H9 (cell line): ENCODE data around the gene UQCRC2. TPM values are rescaled to one million over a fixed set of nuclear protein-coding genes. Genes with fewer than 3 reads are reported as not detected.

ENCODE experiments used
- DNase-seq: peaks from one replicate; pipeline ENCODE4 v3.0.0-alpha.2; 2017
- H2AFZ ChIP-seq: one replicate; pipeline ENCODE4 v1.6.1; 2013; ENCODE audit warnings: mild to moderate bottlenecking, low read length, control low read depth, moderate library complexity
- H2AK5ac ChIP-seq: 2 replicates; pipeline ENCODE4 v1.6.1; 2013; ENCODE audit warnings: low read length, control low read depth, mixed read lengths; ENCODE audit not compliant: insufficient read length
- H2BK120ac ChIP-seq: one replicate; pipeline ENCODE4 v1.6.1; 2013; ENCODE audit warnings: low read depth, mild to moderate bottlenecking, low read length, control low read depth, inconsistent platforms; ENCODE audit not compliant: poor library complexity, severe bottlenecking
- H2BK12ac ChIP-seq: 2 replicates; pipeline ENCODE4 v1.6.1; 2013; ENCODE audit warnings: low read length, control low read depth, mixed read lengths, low read depth; ENCODE audit not compliant: insufficient read length
- H2BK15ac ChIP-seq: 2 replicates; pipeline ENCODE4 v1.6.1; 2013; ENCODE audit warnings: low read depth, low read length, control low read depth
- H2BK20ac ChIP-seq: one replicate; pipeline ENCODE4 v1.6.1; 2013; ENCODE audit warnings: low read depth, mild to moderate bottlenecking, low read length, control low read depth, inconsistent platforms; ENCODE audit not compliant: poor library complexity, severe bottlenecking
- H2BK5ac ChIP-seq: 2 replicates; pipeline ENCODE4 v1.6.1; 2013; ENCODE audit warnings: low read length, control low read depth, mixed read lengths; ENCODE audit not compliant: insufficient read length
- H3K14ac ChIP-seq: 2 replicates; pipeline ENCODE4 v1.6.1; 2013; ENCODE audit warnings: low read length, control low read depth; ENCODE audit not compliant: insufficient read depth
- H3K18ac ChIP-seq: 2 replicates; pipeline ENCODE4 v1.6.1; 2013; ENCODE audit warnings: low read depth, mild to moderate bottlenecking, mixed read lengths, low read length, control low read depth; ENCODE audit not compliant: insufficient read length
- H3K23ac ChIP-seq: 2 replicates; pipeline ENCODE4 v1.6.1; 2013; ENCODE audit warnings: low read length, control low read depth, mixed read lengths, low read depth; ENCODE audit not compliant: insufficient read length
- H3K23me2 ChIP-seq: 2 replicates; pipeline ENCODE4 v1.6.1; 2013; ENCODE audit warnings: low read depth, mild to moderate bottlenecking, mixed read lengths, low read length, control low read depth; ENCODE audit not compliant: insufficient read length, poor library complexity, severe bottlenecking
- H3K27ac ChIP-seq: 2 replicates; pipeline ENCODE4 v1.5.1; 2013; ENCODE audit warnings: low read length, control low read depth, mixed read lengths, low read depth; ENCODE audit not compliant: insufficient read length
- H3K27me3 ChIP-seq: 2 replicates; pipeline ENCODE4 v1.6.1; 2013; ENCODE audit warnings: low read length, control low read depth, inconsistent platforms; ENCODE audit not compliant: insufficient read depth
- H3K4ac ChIP-seq: 2 replicates; pipeline ENCODE4 v1.6.1; 2013; ENCODE audit warnings: low read depth, mild to moderate bottlenecking, control low read depth, inconsistent platforms, low read length, moderate library complexity
- H3K4me1 ChIP-seq: 2 replicates; pipeline ENCODE4 v1.6.1; 2013; ENCODE audit warnings: low read length, control low read depth, inconsistent platforms; ENCODE audit not compliant: insufficient read depth
- H3K4me2 ChIP-seq: 2 replicates; pipeline ENCODE4 v1.6.1; 2013; ENCODE audit warnings: low read length, control low read depth, mixed read lengths; ENCODE audit not compliant: insufficient read length, insufficient read depth
- H3K56ac ChIP-seq: 2 replicates; pipeline ENCODE4 v1.6.1; 2013; ENCODE audit warnings: low read depth, mild to moderate bottlenecking, mixed read lengths, low read length, control low read depth; ENCODE audit not compliant: insufficient read length
- H3K79me1 ChIP-seq: 2 replicates; pipeline ENCODE4 v1.6.1; 2013; ENCODE audit warnings: low read depth, mild to moderate bottlenecking, moderate library complexity, low read length, control low read depth, inconsistent platforms; ENCODE audit not compliant: insufficient read depth, poor library complexity, severe bottlenecking
- H3K79me2 ChIP-seq: 2 replicates; pipeline ENCODE4 v1.6.1; 2013; ENCODE audit warnings: low read length, control low read depth, inconsistent platforms; ENCODE audit not compliant: insufficient read depth
- H3K9ac ChIP-seq: 2 replicates; pipeline ENCODE4 v1.6.1; 2013; ENCODE audit warnings: low read length, control low read depth, mixed read lengths; ENCODE audit not compliant: insufficient read length; ENCODE audit errors: extremely low read depth
- H3K9me3 ChIP-seq: one replicate; pipeline ENCODE4 v1.6.1; 2013; ENCODE audit warnings: low read depth, low read length, inconsistent platforms; ENCODE audit not compliant: control insufficient read depth
- H3T11ph ChIP-seq: one replicate; pipeline ENCODE4 v1.6.1; 2013; ENCODE audit warnings: mild to moderate bottlenecking, low read length, control low read depth, inconsistent platforms
- H4K20me1 ChIP-seq: one replicate; pipeline ENCODE4 v1.6.1; 2013; ENCODE audit not compliant: control insufficient read depth, insufficient read length, insufficient read depth
- H4K5ac ChIP-seq: 2 replicates; pipeline ENCODE4 v1.6.1; 2013; ENCODE audit warnings: low read depth, mild to moderate bottlenecking, mixed read lengths, low read length, control low read depth; ENCODE audit not compliant: insufficient read length
- H4K8ac ChIP-seq: replicated peaks from 2 replicates; pipeline ENCODE4 v1.6.1; 2013; ENCODE audit warnings: low read length, control low read depth, mixed read lengths, low read depth; ENCODE audit not compliant: insufficient read length
- H4K91ac ChIP-seq: 2 replicates; pipeline ENCODE4 v1.6.1; 2013; ENCODE audit warnings: low read depth, mild to moderate bottlenecking, moderate library complexity, mixed read lengths, low read length, control low read depth; ENCODE audit not compliant: insufficient read length
- H3K27ac Mint-ChIP-seq, 3 experiments: 2 replicates in 2 of 3; 3 replicates in 1 of 3; pipeline ENCODE4 v1.8.0; 2020 to 2021; ENCODE audit warnings: mixed read lengths in 3 of 3, mild to moderate bottlenecking in 1 of 3, moderate library complexity in 1 of 3
- H3K27me3 Mint-ChIP-seq: 2 replicates; pipeline ENCODE4 v1.8.0; 2021; ENCODE audit warnings: low read depth, mild to moderate bottlenecking, moderate library complexity, mixed read lengths
- H3K36me3 Mint-ChIP-seq, 3 experiments: 2 replicates in 2 of 3; 3 replicates in 1 of 3; pipeline ENCODE4 v1.8.0; 2020 to 2021; ENCODE audit warnings: low read depth in 3 of 3, mixed read lengths in 3 of 3; ENCODE audit not compliant: insufficient read depth in 1 of 3
- H3K4me1 Mint-ChIP-seq, 2 experiments: 2 replicates each; pipeline ENCODE4 v1.8.0; 2020; ENCODE audit warnings: mixed read lengths in 2 of 2
- H3K4me3 Mint-ChIP-seq, 2 experiments: 2 replicates in 1 of 2; 3 replicates in 1 of 2; pipeline ENCODE4 v1.8.0; 2020 to 2021; ENCODE audit warnings: mild to moderate bottlenecking in 2 of 2, mixed read lengths in 2 of 2, moderate library complexity in 1 of 2
- H3K9me3 Mint-ChIP-seq, 2 experiments: 2 replicates in 1 of 2; 3 replicates in 1 of 2; pipeline ENCODE4 v1.8.0; 2020; ENCODE audit warnings: mild to moderate bottlenecking in 2 of 2, mixed read lengths in 2 of 2, moderate library complexity in 1 of 2
- CTCF ChIP-seq: fragments of 200-600 bp; sonication (generic); conservative IDR thresholded peaks from 3 replicates; pipeline ENCODE4 v1.8.0; 2021; ENCODE audit warnings: antibody characterized with exemption, mild to moderate bottlenecking
- WGBS: extraction: QIAGEN DNeasy Blood & Tissue Kit; methylation state at CpG from one replicate; pipeline ENCODE4 v1.1.7; 2013; ENCODE audit warnings: missing lambda C conversion rate, low lambda C conversion rate, mixed read lengths; ENCODE audit not compliant: insufficient read length; ENCODE audit errors: extremely low coverage; 5-methylcytosine and 5-hydroxymethylcytosine counted together
- total RNA-seq: library from RNA; stranded (reverse); gene quantifications from 2 replicates; pipeline ENCODE4 v1.2.1, GENCODE V29; 2021

UQCRC2 gene
- total RNA-seq, 1 experiment from 2014 or later = 228 TPM

GRCh38 chr16:22012241-22012640, 59.1 kb downstream of the UQCRC2 start:
- no peak overlapping the region for H3K18ac ChIP-seq
- H3K27me3 ChIP-seq = no peaks in the 10 kb centered on the region
- no peak overlapping the region for H4K91ac ChIP-seq
- no peak overlapping the region for H4K5ac ChIP-seq
- H3K79me2 ChIP-seq = peaks cover 3% of the 10 kb centered on the region; the same call in 1 of the 2 replicates
- no peak overlapping the region for H2BK20ac ChIP-seq
- H3K9ac ChIP-seq = no peak overlapping the region
- H4K20me1 ChIP-seq = no peaks in the 10 kb centered on the region
- H3K23me2 ChIP-seq = peaks cover 13% of the 10 kb centered on the region
- H3K4me1 Mint-ChIP-seq = peaks cover 7 to 9% of the 10 kb centered on the region in 2 experiments
- H3K79me1 ChIP-seq = no peaks in the 10 kb centered on the region
- no peak overlapping the region for H2BK120ac ChIP-seq
- H3K4ac ChIP-seq = no peak overlapping the region
- WGBS = no CpG with 5 or more reads among the region's 2 CpGs
- H4K8ac ChIP-seq = no peak overlapping the region
- no peak overlapping the region for H3K27ac ChIP-seq
- no peak overlapping the region for H2AK5ac ChIP-seq
- no peak overlapping the region for H3K56ac ChIP-seq
- H3K4me1 ChIP-seq = no peaks in the 10 kb centered on the region
- H3K27ac Mint-ChIP-seq = no peak overlapping the region
- H3K4me2 ChIP-seq = no peak overlapping the region
- H2BK12ac ChIP-seq = no peak overlapping the region
- no peak overlapping the region for H2AFZ ChIP-seq
- H2BK15ac ChIP-seq = no peak overlapping the region
- H3K23ac ChIP-seq = no peak overlapping the region
- H2BK5ac ChIP-seq = no peak overlapping the region
- no peak for TF ChIP-seq CTCF
- no peaks in the 10 kb centered on the region for H3K27me3 Mint-ChIP-seq
- no peak overlapping the region for H3K14ac ChIP-seq
- no peaks in the 10 kb centered on the region for H3K36me3 Mint-ChIP-seq
- H3K4me3 Mint-ChIP-seq = no peak overlapping the region
- no peak for DNase-seq
- H3K9me3 Mint-ChIP-seq = no peaks in the 10 kb centered on the region
- no peak overlapping the region for H3T11ph ChIP-seq
- H3K9me3 ChIP-seq = no peaks in the 10 kb centered on the region
